Upper lobe of left lung (tissue), 4 donors: ENCODE data around the gene RAB6B.

Experiments
- EP300 ChIP-seq, 4 donors: sonication (generic); formaldehyde crosslinking; IDR thresholded peaks; one replicate each; pipeline ENCODE4 v1.5.1; 2017; ENCODE audit warnings: antibody characterized with exemption in 4 of 4, control low read depth in 2 of 4
- TF ChIP-seq, protein P1 (sequence below), 6 experiments: fragments of 450-650 bp in 4 of 6; fragments of 200-600 bp in 2 of 6; sonication (generic) in 2 of 6; IDR thresholded peaks; one replicate each; pipeline ENCODE4 v1.5.1; 2016 to 2019; ENCODE audit warnings: antibody characterized with exemption in 6 of 6

DNA sequence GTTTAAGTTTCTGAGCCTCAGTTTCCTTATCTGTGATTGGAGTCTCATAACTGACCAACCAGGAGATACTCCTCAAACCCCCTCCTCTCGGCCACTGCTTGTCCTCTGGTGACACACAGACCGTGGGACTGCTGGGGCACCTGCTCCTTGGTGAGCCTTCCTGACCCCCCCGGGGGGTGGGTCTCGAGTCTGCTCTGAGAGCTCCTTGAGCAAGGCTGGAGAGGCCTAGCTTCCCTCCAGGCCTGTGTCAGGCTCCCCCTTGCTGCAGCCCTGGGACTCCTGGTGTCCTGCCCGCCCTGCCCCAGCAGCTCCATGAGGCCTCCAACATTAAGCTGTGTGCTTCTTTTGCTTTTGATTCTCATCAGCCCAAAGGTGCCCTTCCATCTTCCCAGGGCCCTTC, 62.4 kb downstream of the RAB6B start:
- TF ChIP-seq, protein P1, sequence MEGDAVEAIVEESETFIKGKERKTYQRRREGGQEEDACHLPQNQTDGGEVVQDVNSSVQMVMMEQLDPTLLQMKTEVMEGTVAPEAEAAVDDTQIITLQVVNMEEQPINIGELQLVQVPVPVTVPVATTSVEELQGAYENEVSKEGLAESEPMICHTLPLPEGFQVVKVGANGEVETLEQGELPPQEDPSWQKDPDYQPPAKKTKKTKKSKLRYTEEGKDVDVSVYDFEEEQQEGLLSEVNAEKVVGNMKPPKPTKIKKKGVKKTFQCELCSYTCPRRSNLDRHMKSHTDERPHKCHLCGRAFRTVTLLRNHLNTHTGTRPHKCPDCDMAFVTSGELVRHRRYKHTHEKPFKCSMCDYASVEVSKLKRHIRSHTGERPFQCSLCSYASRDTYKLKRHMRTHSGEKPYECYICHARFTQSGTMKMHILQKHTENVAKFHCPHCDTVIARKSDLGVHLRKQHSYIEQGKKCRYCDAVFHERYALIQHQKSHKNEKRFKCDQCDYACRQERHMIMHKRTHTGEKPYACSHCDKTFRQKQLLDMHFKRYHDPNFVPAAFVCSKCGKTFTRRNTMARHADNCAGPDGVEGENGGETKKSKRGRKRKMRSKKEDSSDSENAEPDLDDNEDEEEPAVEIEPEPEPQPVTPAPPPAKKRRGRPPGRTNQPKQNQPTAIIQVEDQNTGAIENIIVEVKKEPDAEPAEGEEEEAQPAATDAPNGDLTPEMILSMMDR (IDR thresholded peaks at IDR 0.05) = no peak
- TF ChIP-seq EP300 (IDR thresholded peaks at IDR 0.05) = no peak
